ENCODE data around the gene CHN2.

GRCh38 chr7:29224726-29225125 lies 30.2 kb downstream of the CHN2 start:
- no peak for TF ChIP-seq CTCF (IDR thresholded peaks at IDR 0.05 in 8 of 11, conservative IDR thresholded peaks at IDR 0.05 in 3 of 11)
- TF ChIP-seq POLR2A (IDR thresholded peaks at IDR 0.05) = no peak

Measured in spleen (tissue), 7 donors.